ENCODE data around the gene ABCC6. TPM values are rescaled to one million over a fixed set of nuclear protein-coding genes. Genes with fewer than 3 reads are reported as not detected.

The ABCC6 gene
- total and polyA plus RNA-seq, 2 of the 13 experiments (the other 11 are each of a cell fraction or from before 2014, with no cell fraction given), result 82.4 to 105 TPM

DNA sequence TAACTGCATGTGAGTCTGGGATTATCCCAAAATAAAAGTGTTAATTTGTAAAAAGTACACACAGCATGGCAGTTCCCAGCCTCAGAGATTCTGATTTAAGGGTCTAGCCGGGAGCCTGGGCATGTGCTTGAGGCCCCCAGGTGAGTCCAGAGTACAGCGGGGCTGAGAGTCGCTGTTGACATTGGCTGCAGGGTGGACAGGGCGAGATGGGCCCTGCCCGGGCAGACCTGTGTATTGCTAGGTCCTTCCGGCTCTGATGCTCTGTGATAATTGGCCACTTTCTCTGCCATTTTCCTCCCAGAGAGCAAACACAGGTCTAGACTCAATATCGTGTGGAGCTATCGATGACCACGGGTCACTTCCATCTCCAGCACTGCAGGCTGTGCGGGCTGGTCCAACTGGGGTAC is 73.6 kb downstream of the ABCC6 start (continued):
- TF ChIP-seq, protein P1, sequence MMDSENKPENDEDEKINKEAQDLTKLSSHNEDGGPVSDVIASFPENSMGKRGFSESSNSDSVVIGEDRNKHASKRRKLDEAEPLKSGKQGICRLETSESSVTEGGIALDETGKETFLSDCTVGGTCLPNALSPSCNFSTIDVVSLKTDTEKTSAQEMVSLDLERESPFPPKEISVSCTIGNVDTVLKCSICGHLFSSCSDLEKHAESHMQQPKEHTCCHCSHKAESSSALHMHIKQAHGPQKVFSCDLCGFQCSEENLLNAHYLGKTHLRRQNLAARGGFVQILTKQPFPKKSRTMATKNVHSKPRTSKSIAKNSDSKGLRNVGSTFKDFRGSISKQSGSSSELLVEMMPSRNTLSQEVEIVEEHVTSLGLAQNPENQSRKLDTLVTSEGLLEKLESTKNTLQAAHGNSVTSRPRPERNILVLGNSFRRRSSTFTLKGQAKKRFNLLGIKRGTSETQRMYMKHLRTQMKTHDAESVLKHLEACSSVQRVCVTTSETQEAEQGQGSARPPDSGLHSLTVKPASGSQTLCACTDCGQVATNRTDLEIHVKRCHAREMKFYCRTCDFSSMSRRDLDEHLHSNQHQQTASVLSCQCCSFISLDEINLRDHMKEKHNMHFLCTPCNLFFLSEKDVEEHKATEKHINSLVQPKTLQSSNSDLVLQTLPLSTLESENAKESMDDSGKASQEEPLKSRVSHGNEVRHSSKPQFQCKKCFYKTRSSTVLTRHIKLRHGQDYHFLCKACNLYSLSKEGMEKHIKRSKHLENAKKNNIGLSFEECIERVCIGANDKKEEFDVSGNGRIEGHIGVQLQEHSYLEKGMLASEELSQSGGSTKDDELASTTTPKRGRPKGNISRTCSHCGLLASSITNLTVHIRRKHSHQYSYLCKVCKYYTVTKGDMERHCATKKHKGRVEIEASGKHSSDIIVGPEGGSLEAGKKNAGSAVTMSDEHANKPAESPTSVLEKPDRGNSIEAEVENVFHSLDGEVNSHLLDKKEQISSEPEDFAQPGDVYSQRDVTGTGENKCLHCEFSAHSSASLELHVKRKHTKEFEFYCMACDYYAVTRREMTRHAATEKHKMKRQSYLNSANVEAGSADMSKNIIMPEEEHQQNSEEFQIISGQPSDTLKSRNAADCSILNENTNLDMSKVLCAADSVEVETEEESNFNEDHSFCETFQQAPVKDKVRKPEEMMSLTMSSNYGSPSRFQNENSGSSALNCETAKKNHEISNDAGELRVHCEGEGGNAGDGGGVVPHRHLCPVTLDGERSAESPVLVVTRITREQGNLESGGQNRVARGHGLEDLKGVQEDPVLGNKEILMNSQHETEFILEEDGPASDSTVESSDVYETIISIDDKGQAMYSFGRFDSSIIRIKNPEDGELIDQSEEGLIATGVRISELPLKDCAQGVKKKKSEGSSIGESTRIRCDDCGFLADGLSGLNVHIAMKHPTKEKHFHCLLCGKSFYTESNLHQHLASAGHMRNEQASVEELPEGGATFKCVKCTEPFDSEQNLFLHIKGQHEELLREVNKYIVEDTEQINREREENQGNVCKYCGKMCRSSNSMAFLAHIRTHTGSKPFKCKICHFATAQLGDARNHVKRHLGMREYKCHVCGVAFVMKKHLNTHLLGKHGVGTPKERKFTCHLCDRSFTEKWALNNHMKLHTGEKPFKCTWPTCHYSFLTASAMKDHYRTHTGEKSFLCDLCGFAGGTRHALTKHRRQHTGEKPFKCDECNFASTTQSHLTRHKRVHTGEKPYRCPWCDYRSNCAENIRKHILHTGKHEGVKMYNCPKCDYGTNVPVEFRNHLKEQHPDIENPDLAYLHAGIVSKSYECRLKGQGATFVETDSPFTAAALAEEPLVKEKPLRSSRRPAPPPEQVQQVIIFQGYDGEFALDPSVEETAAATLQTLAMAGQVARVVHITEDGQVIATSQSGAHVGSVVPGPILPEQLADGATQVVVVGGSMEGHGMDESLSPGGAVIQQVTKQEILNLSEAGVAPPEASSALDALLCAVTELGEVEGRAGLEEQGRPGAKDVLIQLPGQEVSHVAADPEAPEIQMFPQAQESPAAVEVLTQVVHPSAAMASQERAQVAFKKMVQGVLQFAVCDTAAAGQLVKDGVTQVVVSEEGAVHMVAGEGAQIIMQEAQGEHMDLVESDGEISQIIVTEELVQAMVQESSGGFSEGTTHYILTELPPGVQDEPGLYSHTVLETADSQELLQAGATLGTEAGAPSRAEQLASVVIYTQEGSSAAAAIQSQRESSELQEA (CRISPR knock-in tag; IDR thresholded peaks at IDR 0.05; ENCODE audit: not compliant biosample characterization), result no peak
- TF ChIP-seq ZC3H4 (CRISPR knock-in tag; IDR thresholded peaks at IDR 0.05; ENCODE audit: borderline replicate concordance), result no peak
- no peak for TF ChIP-seq ZNF446 (CRISPR knock-in tag; IDR thresholded peaks at IDR 0.05)
- TF ChIP-seq RBAK (CRISPR knock-in tag; IDR thresholded peaks at IDR 0.05), result no peak
- no peak for TF ChIP-seq ZNF354B (CRISPR knock-in tag; IDR thresholded peaks at IDR 0.05)
- no peak for TF ChIP-seq ZNF780A (CRISPR knock-in tag; IDR thresholded peaks at IDR 0.05)
- TF ChIP-seq, protein P2, sequence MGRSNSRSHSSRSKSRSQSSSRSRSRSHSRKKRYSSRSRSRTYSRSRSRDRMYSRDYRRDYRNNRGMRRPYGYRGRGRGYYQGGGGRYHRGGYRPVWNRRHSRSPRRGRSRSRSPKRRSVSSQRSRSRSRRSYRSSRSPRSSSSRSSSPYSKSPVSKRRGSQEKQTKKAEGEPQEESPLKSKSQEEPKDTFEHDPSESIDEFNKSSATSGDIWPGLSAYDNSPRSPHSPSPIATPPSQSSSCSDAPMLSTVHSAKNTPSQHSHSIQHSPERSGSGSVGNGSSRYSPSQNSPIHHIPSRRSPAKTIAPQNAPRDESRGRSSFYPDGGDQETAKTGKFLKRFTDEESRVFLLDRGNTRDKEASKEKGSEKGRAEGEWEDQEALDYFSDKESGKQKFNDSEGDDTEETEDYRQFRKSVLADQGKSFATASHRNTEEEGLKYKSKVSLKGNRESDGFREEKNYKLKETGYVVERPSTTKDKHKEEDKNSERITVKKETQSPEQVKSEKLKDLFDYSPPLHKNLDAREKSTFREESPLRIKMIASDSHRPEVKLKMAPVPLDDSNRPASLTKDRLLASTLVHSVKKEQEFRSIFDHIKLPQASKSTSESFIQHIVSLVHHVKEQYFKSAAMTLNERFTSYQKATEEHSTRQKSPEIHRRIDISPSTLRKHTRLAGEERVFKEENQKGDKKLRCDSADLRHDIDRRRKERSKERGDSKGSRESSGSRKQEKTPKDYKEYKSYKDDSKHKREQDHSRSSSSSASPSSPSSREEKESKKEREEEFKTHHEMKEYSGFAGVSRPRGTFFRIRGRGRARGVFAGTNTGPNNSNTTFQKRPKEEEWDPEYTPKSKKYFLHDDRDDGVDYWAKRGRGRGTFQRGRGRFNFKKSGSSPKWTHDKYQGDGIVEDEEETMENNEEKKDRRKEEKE (IDR thresholded peaks at IDR 0.05), result no peak
- TF ChIP-seq SIX4 (CRISPR knock-in tag; IDR thresholded peaks at IDR 0.05), result peak; percentile 43; the same call in 1 of the 2 replicates
- TF ChIP-seq IKZF1 (IDR thresholded peaks at IDR 0.05), result no peak
- peak; percentile 86 for TF ChIP-seq MED1 (CRISPR knock-in tag; IDR thresholded peaks at IDR 0.05)
- TF ChIP-seq RAD21 (CRISPR knock-in tag; IDR thresholded peaks at IDR 0.05), result no peak
- no peak for TF ChIP-seq SRF (IDR thresholded peaks at IDR 0.05; ENCODE audit: low read depth, low read length)
- 0 out of 2 replicates have a peak, but pooled peaks have one; percentile 32 for TF ChIP-seq ZNF263 (CRISPR knock-in tag; IDR thresholded peaks at IDR 0.05)
- TF ChIP-seq EZH2 (conservative IDR thresholded peaks at IDR 0.05; ENCODE audit: low read depth, low read length), result no peak
- no peak for TF ChIP-seq TRIM24 (CRISPR knock-in tag; IDR thresholded peaks at IDR 0.05)
- no peak for TF ChIP-seq ZNF510 (CRISPR knock-in tag; IDR thresholded peaks at IDR 0.05; ENCODE audit: low read depth)
- TF ChIP-seq, protein P3, sequence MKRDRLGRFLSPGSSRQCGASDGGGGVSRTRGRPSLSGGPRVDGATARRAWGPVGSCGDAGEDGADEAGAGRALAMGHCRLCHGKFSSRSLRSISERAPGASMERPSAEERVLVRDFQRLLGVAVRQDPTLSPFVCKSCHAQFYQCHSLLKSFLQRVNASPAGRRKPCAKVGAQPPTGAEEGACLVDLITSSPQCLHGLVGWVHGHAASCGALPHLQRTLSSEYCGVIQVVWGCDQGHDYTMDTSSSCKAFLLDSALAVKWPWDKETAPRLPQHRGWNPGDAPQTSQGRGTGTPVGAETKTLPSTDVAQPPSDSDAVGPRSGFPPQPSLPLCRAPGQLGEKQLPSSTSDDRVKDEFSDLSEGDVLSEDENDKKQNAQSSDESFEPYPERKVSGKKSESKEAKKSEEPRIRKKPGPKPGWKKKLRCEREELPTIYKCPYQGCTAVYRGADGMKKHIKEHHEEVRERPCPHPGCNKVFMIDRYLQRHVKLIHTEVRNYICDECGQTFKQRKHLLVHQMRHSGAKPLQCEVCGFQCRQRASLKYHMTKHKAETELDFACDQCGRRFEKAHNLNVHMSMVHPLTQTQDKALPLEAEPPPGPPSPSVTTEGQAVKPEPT (CRISPR knock-in tag; IDR thresholded peaks at IDR 0.05; ENCODE audit: low read depth), result no peak
- TF ChIP-seq, protein P4, sequence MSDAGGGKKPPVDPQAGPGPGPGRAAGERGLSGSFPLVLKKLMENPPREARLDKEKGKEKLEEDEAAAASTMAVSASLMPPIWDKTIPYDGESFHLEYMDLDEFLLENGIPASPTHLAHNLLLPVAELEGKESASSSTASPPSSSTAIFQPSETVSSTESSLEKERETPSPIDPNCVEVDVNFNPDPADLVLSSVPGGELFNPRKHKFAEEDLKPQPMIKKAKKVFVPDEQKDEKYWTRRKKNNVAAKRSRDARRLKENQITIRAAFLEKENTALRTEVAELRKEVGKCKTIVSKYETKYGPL (CRISPR knock-in tag; IDR thresholded peaks at IDR 0.05), result no peak

All from HepG2 (cell line).